GM19193 (cell line): ENCODE measurements around the gene RFX2.

ENCODE experiments used
- POLR2A ChIP-seq: IDR thresholded peaks from 4 replicates; pipeline ENCODE4 v1.6.1; 2011; ENCODE audit not compliant: insufficient read depth, insufficient read length; ENCODE audit errors: extremely low read depth

Gene RFX2

DNA sequence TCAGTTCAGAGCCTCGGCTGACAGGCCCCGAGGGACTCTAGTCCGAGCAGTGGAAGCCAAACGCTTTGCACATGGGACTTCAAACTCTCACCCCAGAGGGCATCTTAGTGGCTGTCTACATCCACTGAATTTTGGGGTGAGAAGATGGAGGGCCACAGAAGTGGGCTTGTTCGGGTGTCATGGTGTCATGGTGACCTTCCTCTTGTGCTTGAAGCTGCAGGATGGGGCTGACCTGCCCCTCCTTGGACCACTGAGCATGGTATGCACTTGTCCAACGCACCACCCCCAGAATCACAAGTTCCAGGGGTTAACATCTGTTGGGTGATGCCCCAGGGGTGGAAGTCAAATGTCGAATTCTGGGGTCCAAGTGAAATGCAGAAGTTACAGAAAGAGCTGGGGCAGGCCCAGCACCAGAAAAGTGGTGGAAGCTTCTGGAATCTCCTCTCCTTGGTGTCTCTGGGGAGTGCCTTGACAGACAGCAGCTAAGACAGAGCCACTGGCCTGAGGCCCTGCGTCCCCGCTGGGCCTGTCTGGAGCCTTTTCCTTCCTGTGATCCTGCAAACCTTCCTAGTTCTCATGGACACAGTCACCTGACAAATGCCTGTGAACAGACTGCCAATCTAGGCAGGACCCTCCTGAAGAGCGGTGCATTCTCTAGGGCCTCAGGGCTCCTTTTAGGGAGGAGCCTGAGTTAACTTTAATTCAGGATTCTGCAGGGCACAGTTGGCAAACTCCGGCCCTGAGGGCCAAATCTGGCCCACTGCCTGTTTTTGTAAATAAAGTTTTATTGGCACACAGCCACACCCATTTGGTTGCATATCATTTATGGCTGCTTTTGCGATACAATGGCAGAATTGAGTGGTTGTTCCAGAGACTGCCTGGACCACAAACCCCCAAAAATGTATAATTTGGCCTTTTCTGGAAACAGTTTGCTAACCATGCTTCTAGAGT is 67.2 kb downstream of the RFX2 start:
- no peak for TF ChIP-seq POLR2A

DNA sequence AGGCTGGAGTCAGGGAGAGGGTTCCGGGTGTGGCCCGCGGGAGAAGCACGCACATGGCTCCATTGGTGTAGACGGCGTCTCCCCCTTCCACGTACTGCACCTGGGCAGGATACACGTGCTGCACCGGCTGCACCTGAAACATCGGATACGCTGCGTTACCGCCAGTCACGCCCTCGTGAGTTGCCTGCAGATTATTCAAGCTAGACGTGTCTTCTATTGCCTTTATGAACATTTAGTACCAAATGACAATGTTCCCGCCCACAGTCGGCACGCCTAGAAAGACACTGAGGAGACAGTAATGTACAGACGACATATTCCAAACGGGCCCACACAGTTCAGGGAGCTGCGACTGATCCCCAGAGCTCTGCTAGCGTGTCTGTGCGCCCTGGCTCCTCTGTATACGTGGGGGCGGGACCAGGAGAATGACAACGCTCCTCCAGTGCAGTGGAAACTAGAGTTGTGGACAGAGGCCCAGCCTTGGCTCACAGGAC is 68.3 kb downstream of the RFX2 start:
- no peak for TF ChIP-seq POLR2A

DNA sequence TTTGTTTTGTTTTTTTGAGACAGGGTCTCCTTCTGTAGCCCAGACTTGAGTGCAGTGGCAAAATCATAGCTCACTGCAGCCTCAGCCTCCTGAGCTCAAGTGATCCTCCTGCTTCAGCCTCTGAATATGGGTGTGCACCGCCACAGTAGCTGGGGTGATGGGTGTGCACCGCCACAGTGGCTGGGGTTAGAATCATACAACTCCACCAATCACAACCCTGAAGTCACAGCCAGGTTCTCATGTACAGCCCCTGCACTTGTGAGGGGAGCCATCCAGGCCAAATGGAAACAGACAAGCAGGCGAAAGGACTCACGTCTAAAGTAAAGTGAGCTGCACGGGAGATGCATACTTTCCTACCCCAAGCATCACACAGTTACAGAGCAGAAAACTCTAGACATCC is 69.2 kb downstream of the RFX2 start:
- TF ChIP-seq POLR2A: no peak

DNA sequence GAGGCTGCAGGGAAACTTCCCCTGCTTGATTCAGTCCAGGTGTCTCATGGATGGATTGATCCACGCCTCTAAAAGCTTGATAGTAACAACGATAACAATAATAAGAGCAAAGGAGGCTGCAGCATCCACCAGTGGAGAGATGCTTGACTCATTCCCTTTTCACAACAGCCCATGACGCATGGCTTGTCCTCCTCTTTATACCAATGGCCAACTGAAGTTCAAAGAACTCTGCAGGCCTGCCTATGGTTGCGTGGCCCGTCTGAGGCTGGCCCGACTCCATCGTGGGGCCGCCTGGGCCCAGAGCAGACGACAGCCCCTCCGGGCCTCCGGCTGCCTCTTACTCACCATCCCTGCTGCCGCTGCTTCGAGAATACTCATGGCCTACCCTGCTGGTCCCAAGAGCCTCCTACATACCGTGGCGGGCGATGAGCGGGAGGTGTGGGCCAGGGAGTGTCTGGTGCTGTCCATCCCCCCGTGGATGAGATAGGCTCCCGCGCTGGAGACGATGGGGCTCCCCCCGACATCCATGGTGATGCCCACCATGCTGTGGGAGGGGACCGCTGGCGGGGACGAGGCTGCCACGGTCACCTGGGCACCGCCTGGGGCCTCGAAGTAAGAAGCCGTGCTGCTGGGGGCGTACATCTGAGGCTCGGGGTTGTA is 70.6 kb downstream of the RFX2 start:
- no peak for TF ChIP-seq POLR2A

- no peak for TF ChIP-seq POLR2A
These were observed 71.5 kb downstream of the RFX2 start for GRCh38 chr19:6038634-6039405.

DNA sequence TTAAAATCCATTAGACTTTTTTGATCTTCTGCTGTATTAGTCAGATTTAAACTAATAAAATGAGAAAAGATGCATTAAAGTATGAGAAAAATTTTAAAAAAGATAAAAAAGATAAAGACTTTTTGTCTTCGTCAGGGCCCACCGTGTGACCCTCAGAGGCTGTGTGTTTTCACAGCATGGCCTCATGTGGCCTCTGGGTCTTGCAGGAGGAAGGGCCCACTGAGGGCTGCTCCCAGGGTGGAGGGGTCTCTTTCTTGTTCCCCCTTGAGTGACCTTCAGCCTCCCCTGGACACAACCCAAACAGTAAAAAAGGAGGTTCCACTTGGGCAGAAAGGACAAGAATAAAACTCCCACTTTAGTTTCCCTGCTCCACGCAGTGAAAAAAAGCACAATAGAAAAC is 75.3 kb downstream of the RFX2 start:
- no peak for TF ChIP-seq POLR2A

DNA sequence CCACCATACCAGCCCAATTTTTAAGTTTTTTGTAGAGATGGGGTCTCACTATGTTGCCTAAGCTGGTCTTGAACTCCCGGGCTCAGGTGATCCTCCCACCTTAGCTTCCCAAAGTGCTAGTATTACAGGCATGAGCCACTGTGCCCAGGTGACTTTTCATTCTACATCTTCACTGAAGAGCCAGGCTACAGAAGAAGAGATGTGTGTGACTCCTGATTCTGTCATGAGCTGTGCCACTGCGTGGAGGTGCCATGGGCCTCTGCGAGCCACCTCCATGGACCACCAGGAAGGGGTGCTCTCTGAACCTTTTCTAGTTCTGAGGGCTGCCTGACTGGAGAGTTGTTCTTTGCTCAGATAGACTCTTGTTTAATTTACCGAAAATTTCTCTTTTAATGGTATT is 75.8 kb downstream of the RFX2 start:
- no peak for TF ChIP-seq POLR2A

- no peak for TF ChIP-seq POLR2A
These were observed 76.5 kb downstream of the RFX2 start for GRCh38 chr19:6033744-6034264.

DNA sequence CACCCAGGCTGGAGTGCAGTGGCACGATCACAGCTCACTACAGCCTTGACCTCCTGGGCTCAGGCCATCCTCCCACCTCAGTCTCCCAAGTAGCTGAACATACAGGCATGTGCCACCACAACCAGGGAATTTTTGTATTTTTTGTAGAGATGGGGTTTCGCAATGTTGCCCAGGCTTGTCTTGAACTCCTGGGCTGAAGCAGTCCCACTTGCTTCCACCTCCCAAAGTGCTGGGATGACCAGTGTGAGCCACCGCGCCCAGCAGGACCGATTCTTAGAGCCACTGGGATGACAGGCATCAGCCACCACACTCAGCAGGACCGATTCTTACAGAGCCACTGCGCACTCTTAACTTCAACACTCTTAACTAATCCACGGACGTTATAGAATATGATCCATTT is 77.5 kb downstream of the RFX2 start:
- no peak for TF ChIP-seq POLR2A

GRCh38 chr19:6032381-6032780 is 77.9 kb downstream of the RFX2 start:
- TF ChIP-seq POLR2A: no peak

- no peak for TF ChIP-seq POLR2A
These were observed 80.1 kb downstream of the RFX2 start for GRCh38 chr19:6030214-6030507.

- TF ChIP-seq POLR2A: no peak
These were observed 83.7 kb downstream of the RFX2 start for GRCh38 chr19:6026390-6027227.

DNA sequence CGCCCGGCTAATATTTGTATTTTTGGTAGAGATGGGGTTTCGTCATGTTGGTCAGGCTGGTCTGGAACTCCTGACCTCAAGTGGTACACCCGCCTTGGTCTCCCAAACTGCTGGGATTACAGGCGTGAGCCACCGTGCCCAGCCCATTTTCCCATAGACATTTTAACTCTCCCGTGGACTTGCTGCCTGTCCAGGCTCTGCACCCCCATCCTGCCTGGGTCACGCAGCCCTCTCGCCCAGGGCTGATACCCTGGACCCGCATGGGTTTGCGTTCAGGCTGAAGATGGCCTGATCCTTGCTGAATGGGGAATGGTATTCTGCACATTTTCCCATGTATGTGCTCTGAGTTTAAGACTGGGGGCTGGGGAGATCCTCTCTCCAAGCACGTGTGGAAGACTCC is 86.4 kb downstream of the RFX2 start:
- TF ChIP-seq POLR2A: no peak

GRCh38 chr19:6023085-6023682 is 87.1 kb downstream of the RFX2 start:
- TF ChIP-seq POLR2A: no peak
